Right ventricle myocardium superior (tissue), 1 donor: Measurements from ENCODE around the gene HABP4. TPM values are rescaled to one million over a fixed set of nuclear protein-coding genes. Genes with fewer than 3 reads are reported as not detected.
"Not testable (repeated sequence)": the region's sequence is repeated elsewhere in the genome, so short reads cannot be mapped to it uniquely, and the experiment has no call there.

Experiments used
- ATAC-seq: fragments of 200-7000 bp; cut with Tn5 transposase; one replicate; pipeline ENCODE4 v1.9.1; 2020; ENCODE audit warnings: mild to moderate bottlenecking; ENCODE audit not compliant: poor library complexity
- DNase-seq: peaks from one replicate; pipeline ENCODE4 v3.0.0-alpha.2; 2020
- intact Hi-C: fragments of 100-400 bp; cut with DNase I; formaldehyde crosslinking; loops from one replicate; pipeline ENCODE4 v1.11.2; 2022
- total RNA-seq: library from RNA; stranded (reverse); fragmentation: NEBNext Ultra II Directional; extraction: Animal tissue kit (Norgen Biotek cat#: 25700); gene quantifications from one replicate; pipeline ENCODE4 v1.2.1, GENCODE V29; 2021
- donor health status: DM: no; HTN: yes; CAD: no; lungs with severe emphysema.

Gene HABP4
- total RNA-seq, 1 donor from 2014 or later: 22.8 TPM

- intact Hi-C loops: no loop called here
- DNase-seq (no peak), ATAC-seq (no peak)
Measured at GRCh38 chr9:96489482-96489979, 39.6 kb downstream of the HABP4 start.

GRCh38 chr9:96490534-96491078 lies 40.6 kb downstream of the HABP4 start:
- intact Hi-C loops: no loop called here
- no peak for DNase-seq
- ATAC-seq: no peak

- ATAC-seq (peak; percentile 24), DNase-seq (no peak)
- intact Hi-C loops: no loop called here
Measured at GRCh38 chr9:96491079-96491879, 41.3 kb downstream of the HABP4 start.

- DNase-seq (no peak), ATAC-seq (peak; percentile 44)
- intact Hi-C loops: no loop called here
Measured at GRCh38 chr9:96491880-96492525, 42.0 kb downstream of the HABP4 start.

- ATAC-seq (no peak), DNase-seq (no peak)
- intact Hi-C loops: no loop called here
Measured at GRCh38 chr9:96492993-96493531, 43.1 kb downstream of the HABP4 start.

- ATAC-seq: no peak
- intact Hi-C loops: no loop called here
Measured at GRCh38 chr9:96493757-96494156, 43.8 kb downstream of the HABP4 start.

GRCh38 chr9:96494215-96494800 lies 44.3 kb downstream of the HABP4 start:
- no peak for DNase-seq
- no peak for ATAC-seq
- intact Hi-C loops: no loop called here

More at GRCh38 chr9:96493757-96494156, 43.8 kb downstream of the HABP4 start:
- DNase-seq: no peak

- ATAC-seq (no peak), DNase-seq (no peak)
- intact Hi-C loops: no loop called here
Measured at GRCh38 chr9:96495341-96495740, 45.4 kb downstream of the HABP4 start.

GRCh38 chr9:96496368-96497116 lies 46.6 kb downstream of the HABP4 start:
- ATAC-seq (no peak), DNase-seq (no peak)
- intact Hi-C loops: no loop called here

- ATAC-seq: no peak
- intact Hi-C loops: no loop called here
- DNase-seq: no peak
Measured at GRCh38 chr9:96497117-96497399, 47.1 kb downstream of the HABP4 start.

- DNase-seq: no peak
- ATAC-seq: no peak
- intact Hi-C loops: no loop called here
Measured at GRCh38 chr9:96498796-96499195, 48.8 kb downstream of the HABP4 start.

GRCh38 chr9:96499257-96499656 lies 49.3 kb downstream of the HABP4 start:
- intact Hi-C loops: no loop called here
- ATAC-seq (peak; percentile 14), DNase-seq (no peak)

GRCh38 chr9:96500696-96501632 lies 51.0 kb downstream of the HABP4 start:
- ATAC-seq (no peak), DNase-seq (no peak)
- intact Hi-C loops: no loop called here

- ATAC-seq (no peak), DNase-seq (no peak)
- intact Hi-C loops: no loop called here
Measured at GRCh38 chr9:96501633-96502538, 51.9 kb downstream of the HABP4 start.

GRCh38 chr9:96502539-96503373 lies 52.8 kb downstream of the HABP4 start:
- no peak for DNase-seq
- intact Hi-C loops: no loop called here
- ATAC-seq: peak; percentile 34

- intact Hi-C loops, ATAC-seq, DNase-seq: not testable (repeated sequence)
Measured at GRCh38 chr9:96503374-96503748, 53.4 kb downstream of the HABP4 start.
